ENCODE measurements around the gene SCGB3A2. TPM values are rescaled to one million over a fixed set of nuclear protein-coding genes. Genes with fewer than 3 reads are reported as not detected.

The SCGB3A2 gene
- total RNA-seq, 1 donor from 2014 or later: 624 TPM

GRCh38 chr5:147911427-147911826 lies 32.9 kb downstream of the SCGB3A2 start:
- no peaks in the 10 kb centered on the region for H3K9me3 ChIP-seq
- no peak for ATAC-seq
- H3K4me1 ChIP-seq: no peaks in the 10 kb centered on the region
- no peak overlapping the region for H3K27ac ChIP-seq
- no peak overlapping the region for H3K4me3 ChIP-seq
- no peaks in the 10 kb centered on the region for H3K27me3 ChIP-seq (ENCODE audit: low read depth)
- no peaks in the 10 kb centered on the region for H3K36me3 ChIP-seq
- TF ChIP-seq, protein P1, sequence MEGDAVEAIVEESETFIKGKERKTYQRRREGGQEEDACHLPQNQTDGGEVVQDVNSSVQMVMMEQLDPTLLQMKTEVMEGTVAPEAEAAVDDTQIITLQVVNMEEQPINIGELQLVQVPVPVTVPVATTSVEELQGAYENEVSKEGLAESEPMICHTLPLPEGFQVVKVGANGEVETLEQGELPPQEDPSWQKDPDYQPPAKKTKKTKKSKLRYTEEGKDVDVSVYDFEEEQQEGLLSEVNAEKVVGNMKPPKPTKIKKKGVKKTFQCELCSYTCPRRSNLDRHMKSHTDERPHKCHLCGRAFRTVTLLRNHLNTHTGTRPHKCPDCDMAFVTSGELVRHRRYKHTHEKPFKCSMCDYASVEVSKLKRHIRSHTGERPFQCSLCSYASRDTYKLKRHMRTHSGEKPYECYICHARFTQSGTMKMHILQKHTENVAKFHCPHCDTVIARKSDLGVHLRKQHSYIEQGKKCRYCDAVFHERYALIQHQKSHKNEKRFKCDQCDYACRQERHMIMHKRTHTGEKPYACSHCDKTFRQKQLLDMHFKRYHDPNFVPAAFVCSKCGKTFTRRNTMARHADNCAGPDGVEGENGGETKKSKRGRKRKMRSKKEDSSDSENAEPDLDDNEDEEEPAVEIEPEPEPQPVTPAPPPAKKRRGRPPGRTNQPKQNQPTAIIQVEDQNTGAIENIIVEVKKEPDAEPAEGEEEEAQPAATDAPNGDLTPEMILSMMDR (IDR thresholded peaks at IDR 0.05): no peak
- peak; percentile 52 for DNase-seq
- intact Hi-C loops (cut with DNase I): no loop called here

DNA sequence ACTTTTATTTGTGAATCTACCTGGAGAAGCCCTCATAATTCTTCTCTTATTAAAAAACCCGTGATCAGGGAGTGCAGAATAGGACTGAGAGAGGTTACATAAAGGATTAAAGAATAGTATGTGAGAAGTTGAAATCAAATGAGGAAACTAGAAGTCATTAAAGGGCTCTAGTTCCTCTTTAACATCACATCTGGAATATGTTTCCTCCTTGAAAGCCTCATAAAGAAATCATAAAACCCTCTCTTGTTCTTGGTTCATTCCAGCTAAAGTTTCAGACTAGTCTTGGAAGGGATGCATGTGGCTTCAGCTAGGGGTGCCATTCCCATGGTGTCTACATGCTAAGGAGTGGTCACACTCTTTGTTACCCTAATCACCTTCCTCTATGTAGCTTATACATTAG lies 33.5 kb downstream of the SCGB3A2 start:
- Histone ChIP-seq H3K27me3 (ENCODE audit: low read depth) (no peaks in the 10 kb centered on the region), H3K4me1 (no peaks in the 10 kb centered on the region), H3K9me3 (no peaks in the 10 kb centered on the region), H3K36me3 (no peaks in the 10 kb centered on the region), H3K4me3 (no peak overlapping the region), H3K27ac (no peak overlapping the region)
- ATAC-seq (no peak), DNase-seq (no peak)
- intact Hi-C loops (cut with DNase I): no loop called here
- TF ChIP-seq, protein P1 (IDR thresholded peaks at IDR 0.05): no peak

- DNase-seq (no peak), ATAC-seq (no peak)
- H3K27ac ChIP-seq: no peak overlapping the region
- TF ChIP-seq, protein P1 (IDR thresholded peaks at IDR 0.05): no peak
- H3K27me3 ChIP-seq (ENCODE audit: low read depth): no peaks in the 10 kb centered on the region
- H3K9me3 ChIP-seq: no peaks in the 10 kb centered on the region
- no peaks in the 10 kb centered on the region for H3K36me3 ChIP-seq
- H3K4me3 ChIP-seq: no peak overlapping the region
- intact Hi-C loops (cut with DNase I): no loop called here
- no peaks in the 10 kb centered on the region for H3K4me1 ChIP-seq
Observed at GRCh38 chr5:147913786-147914185, 35.3 kb downstream of the SCGB3A2 start.

DNA sequence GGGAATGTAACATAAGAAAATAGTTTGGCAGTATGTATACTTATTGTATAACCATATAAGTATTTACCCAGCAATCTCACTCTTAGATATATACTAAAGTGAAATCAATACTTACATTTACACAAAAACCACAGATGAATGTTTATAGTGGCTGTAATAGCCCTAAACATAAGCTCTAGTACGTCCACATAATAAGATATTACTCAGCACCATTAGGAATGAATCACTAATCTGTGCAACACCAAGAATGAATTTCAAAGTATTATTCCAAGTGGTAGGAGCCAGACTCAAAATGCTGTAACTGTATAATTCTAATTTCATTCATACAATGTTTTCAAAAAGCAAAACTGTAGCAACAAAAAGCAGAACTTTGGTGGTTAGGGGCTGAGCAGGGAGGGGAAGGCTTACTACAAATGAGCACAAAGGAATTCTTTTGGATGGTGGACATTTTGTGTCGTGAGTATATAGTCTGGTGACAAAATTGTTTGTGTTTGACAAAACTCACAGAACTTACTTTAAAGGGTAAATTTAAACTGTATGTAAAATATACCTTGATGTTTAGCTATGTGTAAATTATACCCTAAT lies 39.7 kb downstream of the SCGB3A2 start:
- H3K4me1 ChIP-seq: no peaks in the 10 kb centered on the region
- intact Hi-C loops (cut with DNase I): no loop called here
- no peaks in the 10 kb centered on the region for H3K27me3 ChIP-seq (ENCODE audit: low read depth)
- no peak overlapping the region for H3K4me3 ChIP-seq
- DNase-seq: no peak
- H3K27ac ChIP-seq: no peak overlapping the region
- TF ChIP-seq, protein P1 (IDR thresholded peaks at IDR 0.05): no peak
- no peaks in the 10 kb centered on the region for H3K9me3 ChIP-seq
- H3K36me3 ChIP-seq: no peaks in the 10 kb centered on the region
- no peak for ATAC-seq

- H3K27ac ChIP-seq: no peak overlapping the region
- intact Hi-C loops (cut with DNase I): no loop called here
- H3K4me3 ChIP-seq: no peak overlapping the region
- DNase-seq: no peak
- H3K27me3 ChIP-seq (ENCODE audit: low read depth): no peaks in the 10 kb centered on the region
- no peaks in the 10 kb centered on the region for H3K9me3 ChIP-seq
- no peak for ATAC-seq
- TF ChIP-seq, protein P1 (IDR thresholded peaks at IDR 0.05): no peak
- no peaks in the 10 kb centered on the region for H3K36me3 ChIP-seq
- no peaks in the 10 kb centered on the region for H3K4me1 ChIP-seq
Observed at GRCh38 chr5:147918899-147919298, 40.4 kb downstream of the SCGB3A2 start.

Measured in lower lobe of right lung (tissue), 2 donors.